Astrocyte of the spinal cord (primary cell): ENCODE results near the gene CCDC6.
"Not testable (repeated sequence)": the region's sequence is repeated elsewhere in the genome, so short reads cannot be mapped to it uniquely, and the experiment has no call there.

ENCODE experiments used
- DNase-seq: peaks from one replicate; pipeline ENCODE4 v3.0.0; 2011; ENCODE audit warnings: low read depth, low spot score
- H3K4me3 ChIP-seq: 2 replicates; pipeline ENCODE4 v1.5.1; 2011; ENCODE audit warnings: low read depth, mild to moderate bottlenecking, low read length, moderate library complexity
- CTCF ChIP-seq: IDR thresholded peaks from 2 replicates; pipeline ENCODE4 v1.5.1; 2012; ENCODE audit warnings: low read depth, mild to moderate bottlenecking, low read length, inconsistent platforms
- in situ Hi-C: cut with HindIII; loops from 2 replicates; pipeline ENCODE4 v1.10.0; 2017; ENCODE audit warnings: low sequenced_read_pairs

The CCDC6 gene

GRCh38 chr10:59944339-59944935 lies 38.1 kb upstream of the CCDC6 start:
- in situ Hi-C loops, result no loop called here
- no peak for DNase-seq
- TF ChIP-seq CTCF, result no peak
- H3K4me3 ChIP-seq, result no peak overlapping the region

DNA sequence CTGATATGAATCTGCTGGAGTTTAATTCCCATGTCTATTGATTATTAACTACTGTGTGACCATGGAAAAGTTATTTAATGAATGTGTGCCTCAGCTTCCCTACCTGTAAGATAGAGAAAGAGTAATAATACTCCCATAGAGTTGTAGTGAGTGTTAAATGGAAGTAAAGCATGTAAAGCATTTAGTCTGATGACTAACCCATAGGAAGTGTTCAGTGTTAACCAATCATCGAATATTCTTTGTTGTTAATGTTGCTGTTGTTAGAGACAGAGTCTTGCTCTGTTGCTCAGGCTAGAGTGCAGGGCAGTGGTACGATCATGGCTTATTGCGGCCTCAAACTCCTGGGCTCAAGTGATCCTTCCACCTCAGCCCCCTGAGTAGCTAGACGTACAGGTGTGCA lies 36.2 kb upstream of the CCDC6 start:
- no peak for DNase-seq
- in situ Hi-C loops, result no loop called here
- no peak for TF ChIP-seq CTCF
- H3K4me3 ChIP-seq, result no peak overlapping the region

DNA sequence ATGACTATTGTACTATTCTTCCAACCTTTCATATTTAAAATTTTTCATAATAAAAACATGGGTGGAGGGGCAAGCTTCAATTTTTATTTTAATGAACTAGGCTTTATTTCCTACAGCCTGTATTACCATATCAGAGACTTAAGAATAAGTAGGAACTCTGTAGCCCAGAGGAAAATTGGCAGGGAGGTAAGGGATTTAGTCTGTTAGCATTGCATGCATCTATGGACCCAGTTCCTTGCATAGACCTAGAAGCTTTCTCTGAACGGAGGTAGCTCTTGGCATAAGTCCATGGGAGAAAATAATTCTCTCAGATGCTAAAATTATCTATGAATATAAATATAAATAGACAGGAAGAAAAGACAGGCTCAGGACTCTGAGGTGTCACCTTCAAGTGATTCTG lies 31.4 kb upstream of the CCDC6 start:
- in situ Hi-C loops, result no loop called here

DNA sequence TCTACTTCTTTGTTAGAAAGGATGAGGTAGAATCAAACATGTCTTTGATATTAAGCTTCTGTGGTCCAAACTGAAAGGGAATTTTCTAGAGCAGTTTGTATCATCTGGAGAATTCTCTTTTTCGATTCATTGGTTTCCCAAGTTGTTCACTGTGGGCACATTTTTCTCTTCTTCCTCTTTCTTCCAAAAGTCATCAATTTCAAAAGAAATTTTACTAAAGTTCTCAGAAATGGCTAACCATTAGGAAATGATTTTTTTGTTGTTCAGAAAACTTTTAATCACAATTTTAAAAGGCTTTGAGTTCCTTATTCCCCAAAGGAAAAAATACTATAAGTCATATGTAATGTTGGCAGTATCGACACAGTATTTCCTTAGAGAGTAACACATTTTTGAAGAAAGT lies 28.3 kb upstream of the CCDC6 start:
- in situ Hi-C loops, result no loop called here
- TF ChIP-seq CTCF, result no peak

More for the DNA sequence above, 31.4 kb upstream of the CCDC6 start:
- TF ChIP-seq CTCF, result no peak
- no peak overlapping the region for H3K4me3 ChIP-seq
- no peak for DNase-seq

DNA sequence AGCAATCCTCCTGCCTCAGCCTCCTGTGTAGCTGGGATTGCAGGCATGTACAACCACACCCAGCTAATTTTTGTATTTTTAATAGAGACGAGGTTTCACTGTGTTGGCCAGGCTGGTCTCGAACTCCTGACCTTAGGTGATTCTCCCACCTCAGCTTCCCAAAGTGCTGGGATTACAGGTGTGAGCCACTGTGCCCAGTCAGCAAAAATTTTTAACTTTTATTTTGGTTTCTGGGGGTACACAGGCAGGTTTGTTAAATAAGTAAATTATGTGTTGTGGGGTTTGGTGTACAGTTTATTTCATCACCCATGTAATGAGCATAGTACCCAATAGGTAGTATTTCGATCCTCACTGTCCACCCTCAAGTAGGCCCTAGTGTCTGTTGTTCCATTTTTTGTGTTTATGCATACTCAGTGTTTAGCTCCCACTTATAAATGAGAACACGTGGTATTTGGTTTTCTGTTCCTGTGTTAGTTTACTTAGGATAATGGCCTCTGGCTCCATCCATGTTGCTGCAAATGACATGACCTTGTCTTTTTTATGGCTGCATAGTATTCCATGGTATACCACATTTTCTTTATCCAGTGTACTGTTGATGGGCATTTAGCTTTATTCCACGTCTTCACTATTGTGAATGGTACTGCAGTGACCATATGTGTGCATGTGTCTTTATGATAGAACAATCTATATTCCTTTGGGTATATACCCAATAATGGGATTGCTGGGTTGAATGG lies 24.6 kb upstream of the CCDC6 start:
- H3K4me3 ChIP-seq, DNase-seq, in situ Hi-C loops: not testable (repeated sequence)

More for the DNA sequence above, 28.3 kb upstream of the CCDC6 start:
- H3K4me3 ChIP-seq, result no peak overlapping the region
- no peak for DNase-seq

DNA sequence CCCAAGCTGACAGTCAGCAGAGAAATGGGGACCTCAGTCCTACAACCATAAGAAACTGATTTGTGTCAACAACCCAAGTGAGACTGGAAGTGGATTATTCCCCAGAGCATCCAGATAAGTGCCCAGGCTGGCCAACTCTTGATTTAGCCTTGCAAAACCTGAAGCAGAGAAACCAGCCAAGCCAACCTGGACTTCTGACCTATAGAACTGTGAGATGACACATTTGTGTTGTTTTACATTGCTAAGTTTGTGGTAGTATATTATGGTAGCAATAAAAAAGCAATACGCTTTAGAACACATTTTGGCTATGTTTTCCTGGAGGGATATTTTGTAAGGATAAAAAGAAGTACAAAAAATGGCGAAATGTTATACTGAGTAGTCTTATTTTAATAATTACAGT lies 19.7 kb upstream of the CCDC6 start:
- in situ Hi-C loops, result no loop called here

More for the DNA sequence above, 19.7 kb upstream of the CCDC6 start:
- no peak for TF ChIP-seq CTCF
- H3K4me3 ChIP-seq, result no peak overlapping the region
- no peak for DNase-seq
